ENCODE measurements around the gene PLEKHN1.
"Not testable (repeated sequence)": the region's sequence is repeated elsewhere in the genome, so short reads cannot be mapped to it uniquely, and the experiment has no call there.

The PLEKHN1 gene

GRCh38 chr1:975896-976683 is 9.8 kb downstream of the PLEKHN1 start:
- DNase-seq (ENCODE audit: low spot score): peak; percentile 83

- not testable (repeated sequence) for DNase-seq (ENCODE audit: low spot score)
Observed at GRCh38 chr1:976791-977190, 10.5 kb downstream of the PLEKHN1 start.

GRCh38 chr1:978069-978834 is 12.0 kb downstream of the PLEKHN1 start:
- DNase-seq (ENCODE audit: low spot score): no peak

GRCh38 chr1:978835-979743 is 12.8 kb downstream of the PLEKHN1 start:
- no peak for DNase-seq (ENCODE audit: low spot score)

GRCh38 chr1:979744-980072 is 13.4 kb downstream of the PLEKHN1 start:
- DNase-seq (ENCODE audit: low spot score): no peak

- DNase-seq (ENCODE audit: low spot score): no peak
Observed at GRCh38 chr1:980137-980571, 13.9 kb downstream of the PLEKHN1 start.

- DNase-seq (ENCODE audit: low spot score): no peak
Observed at GRCh38 chr1:980602-981395, 14.5 kb downstream of the PLEKHN1 start.

GRCh38 chr1:981491-981954 is 15.2 kb downstream of the PLEKHN1 start:
- no peak for DNase-seq (ENCODE audit: low spot score)

GRCh38 chr1:981955-982558 is 15.8 kb downstream of the PLEKHN1 start, which contains the start of gene PERM1:
Gene PERM1, minus strand, starts transcription at chr1:982093. Its CDS starts 1,064 bp downstream, at chr1:981029.
- DNase-seq (ENCODE audit: low spot score): no peak

GRCh38 chr1:982765-983436 is 16.6 kb downstream of the PLEKHN1 start:
- DNase-seq (ENCODE audit: low spot score): no peak

GRCh38 chr1:983798-984475 is 17.7 kb downstream of the PLEKHN1 start:
- peak; percentile 73 for DNase-seq (ENCODE audit: low spot score)

GRCh38 chr1:984476-984814 is 18.2 kb downstream of the PLEKHN1 start:
- no peak for DNase-seq (ENCODE audit: low spot score)

- DNase-seq (ENCODE audit: low spot score): no peak
Observed at GRCh38 chr1:985126-985525, 18.8 kb downstream of the PLEKHN1 start.

- not testable (repeated sequence) for DNase-seq (ENCODE audit: low spot score)
Observed at GRCh38 chr1:988061-988460, 21.8 kb downstream of the PLEKHN1 start.

GRCh38 chr1:991275-991674 is 25.0 kb downstream of the PLEKHN1 start:
- not testable (repeated sequence) for DNase-seq (ENCODE audit: low spot score)

- no peak for DNase-seq (ENCODE audit: low spot score)
Observed at GRCh38 chr1:991895-992294, 25.6 kb downstream of the PLEKHN1 start.

GRCh38 chr1:992362-992761 is 26.1 kb downstream of the PLEKHN1 start:
- no peak for DNase-seq (ENCODE audit: low spot score)

GRCh38 chr1:993379-993995 is 27.2 kb downstream of the PLEKHN1 start:
- no peak for DNase-seq (ENCODE audit: low spot score)

GRCh38 chr1:994546-994945 is 28.3 kb downstream of the PLEKHN1 start:
- not testable (repeated sequence) for DNase-seq (ENCODE audit: low spot score)

Data from AG08395 (cell line).